ENCODE results near the gene RPS6KA2.

The RPS6KA2 gene

GRCh38 chr6:166379800-166380199 lies 247.3 kb downstream of the RPS6KA2 start:
- Histone ChIP-seq H4K91ac (ENCODE audit: low read depth, low read length) (no peak overlapping the region), H2BK5ac (ENCODE audit: low read depth, low read length, poor library complexity) (no peak overlapping the region), H3K79me2 (ENCODE audit: control insufficient read depth, insufficient read depth, low read length, poor library complexity) (no peaks in the 10 kb centered on the region), H4K8ac (ENCODE audit: low read depth, low read length) (no peak overlapping the region), H2BK120ac (ENCODE audit: insufficient read depth, low read length, poor library complexity) (no peak overlapping the region), H3K18ac (ENCODE audit: low read length) (no peak overlapping the region), H3K4me3 (ENCODE audit: low read depth, low read length) (no peak overlapping the region), H3K27me3 (ENCODE audit: insufficient read depth, low read length) (no peaks in the 10 kb centered on the region), H2AFZ (ENCODE audit: insufficient read depth, low read length, poor library complexity) (no peak overlapping the region), H2AK5ac (ENCODE audit: low read length) (no peak overlapping the region), H3K4ac (ENCODE audit: low read depth, low read length) (no peak overlapping the region), H3K4me1 (ENCODE audit: control insufficient read depth in 1 of 2, insufficient read depth in 2 of 2, low read length in 2 of 2) (peaks cover 0 to 4% of the 10 kb centered on the region in 2 experiments), H3K14ac (ENCODE audit: low read length) (no peak overlapping the region), H2BK12ac (ENCODE audit: low read length) (no peak overlapping the region), H3K23ac (ENCODE audit: low read length) (no peak overlapping the region), H3K4me2 (ENCODE audit: low read length) (no peak overlapping the region), H3K79me1 (ENCODE audit: low read length) (peaks cover 2% of the 10 kb centered on the region), H4K12ac (ENCODE audit: low read depth, low read length) (no peak overlapping the region), H3K9me3 (ENCODE audit: insufficient read depth, low read depth, low read length) (no peaks in the 10 kb centered on the region), H3K27ac (ENCODE audit: low read depth, low read length) (no peak overlapping the region), H3K36me3 (ENCODE audit: control insufficient read depth in 1 of 2, insufficient read depth in 2 of 2, low read length in 2 of 2) (no peaks in the 10 kb centered on the region), H3K9ac (ENCODE audit: low read length) (no peak overlapping the region)
- no peak for DNase-seq
- WGBS (ENCODE audit: extremely low coverage, insufficient coverage, insufficient read length), result no CpG with 5 or more reads among the region's 4 CpGs

- peaks cover 2% of the 10 kb centered on the region for H3K79me1 ChIP-seq (ENCODE audit: low read length)
- H3K4ac ChIP-seq (ENCODE audit: low read depth, low read length), result no peak overlapping the region
- no peak overlapping the region for H3K23ac ChIP-seq (ENCODE audit: low read length)
- H4K12ac ChIP-seq (ENCODE audit: low read depth, low read length), result no peak overlapping the region
- H2AFZ ChIP-seq (ENCODE audit: insufficient read depth, low read length, poor library complexity), result no peak overlapping the region
- no peak overlapping the region for H2BK120ac ChIP-seq (ENCODE audit: insufficient read depth, low read length, poor library complexity)
- no peaks in the 10 kb centered on the region for H3K36me3 ChIP-seq (ENCODE audit: control insufficient read depth in 1 of 2, insufficient read depth in 2 of 2, low read length in 2 of 2)
- H3K9ac ChIP-seq (ENCODE audit: low read length), result no peak overlapping the region
- no peaks in the 10 kb centered on the region for H3K9me3 ChIP-seq (ENCODE audit: insufficient read depth, low read depth, low read length)
- no peaks in the 10 kb centered on the region for H3K27me3 ChIP-seq (ENCODE audit: insufficient read depth, low read length)
- H2BK12ac ChIP-seq (ENCODE audit: low read length), result no peak overlapping the region
- H2AK5ac ChIP-seq (ENCODE audit: low read length), result no peak overlapping the region
- WGBS (ENCODE audit: extremely low coverage, insufficient coverage, insufficient read length), result no CpG with 5 or more reads among the region's 1 CpG
- no peak overlapping the region for H3K4me3 ChIP-seq (ENCODE audit: low read depth, low read length)
- H3K4me1 ChIP-seq (ENCODE audit: control insufficient read depth in 1 of 2, insufficient read depth in 2 of 2, low read length in 2 of 2), result peaks cover 0 to 4% of the 10 kb centered on the region in 2 experiments
- H3K4me2 ChIP-seq (ENCODE audit: low read length), result no peak overlapping the region
- H3K18ac ChIP-seq (ENCODE audit: low read length), result no peak overlapping the region
- no peak overlapping the region for H4K91ac ChIP-seq (ENCODE audit: low read depth, low read length)
- H3K14ac ChIP-seq (ENCODE audit: low read length), result no peak overlapping the region
- H2BK5ac ChIP-seq (ENCODE audit: low read depth, low read length, poor library complexity), result no peak overlapping the region
- no peak overlapping the region for H4K8ac ChIP-seq (ENCODE audit: low read depth, low read length)
- DNase-seq, result no peak
- H3K27ac ChIP-seq (ENCODE audit: low read depth, low read length), result no peak overlapping the region
- no peaks in the 10 kb centered on the region for H3K79me2 ChIP-seq (ENCODE audit: control insufficient read depth, insufficient read depth, low read length, poor library complexity)
Observed at GRCh38 chr6:166379103-166379586, 247.9 kb downstream of the RPS6KA2 start.

DNA sequence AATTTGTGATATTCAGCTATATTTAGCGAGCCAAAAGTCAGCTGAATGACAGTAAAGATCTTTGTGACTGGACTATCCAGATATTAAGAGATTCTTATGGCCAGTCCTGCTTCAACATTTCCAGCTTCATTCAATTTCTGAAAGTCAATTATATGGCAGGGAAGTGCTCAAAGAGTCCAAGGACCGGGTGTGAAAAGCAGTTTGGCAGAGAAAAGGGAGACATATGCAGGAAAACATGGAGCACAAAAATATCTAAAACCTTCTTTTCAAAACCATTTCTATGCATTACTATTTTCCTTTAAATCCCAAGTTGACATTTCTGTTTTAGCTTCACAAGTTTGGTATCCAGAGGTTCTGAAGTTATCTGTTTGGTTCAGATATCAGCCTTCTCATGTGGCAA lies 249.3 kb downstream of the RPS6KA2 start:
- Histone ChIP-seq H3K9ac (ENCODE audit: low read length) (no peak overlapping the region), H3K18ac (ENCODE audit: low read length) (no peak overlapping the region), H3K4me2 (ENCODE audit: low read length) (no peak overlapping the region), H4K91ac (ENCODE audit: low read depth, low read length) (no peak overlapping the region), H2AFZ (ENCODE audit: insufficient read depth, low read length, poor library complexity) (no peak overlapping the region), H2BK12ac (ENCODE audit: low read length) (no peak overlapping the region), H4K12ac (ENCODE audit: low read depth, low read length) (no peak overlapping the region), H2AK5ac (ENCODE audit: low read length) (no peak overlapping the region), H3K79me1 (ENCODE audit: low read length) (no peaks in the 10 kb centered on the region), H3K23ac (ENCODE audit: low read length) (no peak overlapping the region), H3K36me3 (ENCODE audit: control insufficient read depth in 1 of 2, insufficient read depth in 2 of 2, low read length in 2 of 2) (no peaks in the 10 kb centered on the region), H2BK120ac (ENCODE audit: insufficient read depth, low read length, poor library complexity) (no peak overlapping the region), H2BK5ac (ENCODE audit: low read depth, low read length, poor library complexity) (no peak overlapping the region), H3K9me3 (ENCODE audit: insufficient read depth, low read depth, low read length) (no peaks in the 10 kb centered on the region), H3K4me1 (ENCODE audit: control insufficient read depth in 1 of 2, insufficient read depth in 2 of 2, low read length in 2 of 2) (peaks cover 0 to 4% of the 10 kb centered on the region in 2 experiments), H3K4ac (ENCODE audit: low read depth, low read length) (no peak overlapping the region), H4K8ac (ENCODE audit: low read depth, low read length) (no peak overlapping the region), H3K27me3 (ENCODE audit: insufficient read depth, low read length) (no peaks in the 10 kb centered on the region), H3K79me2 (ENCODE audit: control insufficient read depth, insufficient read depth, low read length, poor library complexity) (no peaks in the 10 kb centered on the region), H3K27ac (ENCODE audit: low read depth, low read length) (no peak overlapping the region), H3K14ac (ENCODE audit: low read length) (no peak overlapping the region), H3K4me3 (ENCODE audit: low read depth, low read length) (no peak overlapping the region)
- no peak for DNase-seq
- no CpG with 5 or more reads among the region's 2 CpGs for WGBS (ENCODE audit: extremely low coverage, insufficient coverage, insufficient read length)

DNA sequence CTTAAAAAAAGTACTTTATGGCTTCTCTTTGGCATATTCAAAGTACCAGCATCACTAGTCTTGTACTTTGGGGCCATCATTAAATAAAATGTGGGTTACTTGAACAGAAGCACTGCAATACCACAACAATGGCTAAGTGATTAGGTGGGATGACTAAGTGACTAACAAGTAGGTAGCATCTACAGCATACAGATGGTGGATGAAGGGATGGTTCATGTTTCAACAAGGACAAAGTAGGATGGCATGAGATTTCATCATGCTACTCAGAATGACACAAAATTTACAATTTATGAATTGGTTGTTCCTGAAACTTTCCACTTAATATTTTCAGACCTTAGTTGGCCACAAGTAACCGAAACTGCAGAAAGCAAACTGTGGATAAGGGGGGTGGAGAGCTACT lies 252.0 kb downstream of the RPS6KA2 start:
- DNase-seq, result no peak
- H2AK5ac ChIP-seq (ENCODE audit: low read length), result no peak overlapping the region
- H2BK120ac ChIP-seq (ENCODE audit: insufficient read depth, low read length, poor library complexity), result no peak overlapping the region
- no peak overlapping the region for H3K18ac ChIP-seq (ENCODE audit: low read length)
- H3K4me2 ChIP-seq (ENCODE audit: low read length), result no peak overlapping the region
- no peaks in the 10 kb centered on the region for H3K9me3 ChIP-seq (ENCODE audit: insufficient read depth, low read depth, low read length)
- no peak overlapping the region for H2BK12ac ChIP-seq (ENCODE audit: low read length)
- no peak overlapping the region for H4K8ac ChIP-seq (ENCODE audit: low read depth, low read length)
- no peaks in the 10 kb centered on the region for H3K79me1 ChIP-seq (ENCODE audit: low read length)
- no peak overlapping the region for H3K4me3 ChIP-seq (ENCODE audit: low read depth, low read length)
- H3K27me3 ChIP-seq (ENCODE audit: insufficient read depth, low read length), result no peaks in the 10 kb centered on the region
- H3K36me3 ChIP-seq (ENCODE audit: control insufficient read depth in 1 of 2, insufficient read depth in 2 of 2, low read length in 2 of 2), result no peaks in the 10 kb centered on the region
- H3K79me2 ChIP-seq (ENCODE audit: control insufficient read depth, insufficient read depth, low read length, poor library complexity), result no peaks in the 10 kb centered on the region
- no peak overlapping the region for H3K27ac ChIP-seq (ENCODE audit: low read depth, low read length)
- no CpG with 5 or more reads among the region's 1 CpG for WGBS (ENCODE audit: extremely low coverage, insufficient coverage, insufficient read length)
- H3K23ac ChIP-seq (ENCODE audit: low read length), result no peak overlapping the region
- no peak overlapping the region for H3K9ac ChIP-seq (ENCODE audit: low read length)
- no peak overlapping the region for H2AFZ ChIP-seq (ENCODE audit: insufficient read depth, low read length, poor library complexity)
- no peak overlapping the region for H3K14ac ChIP-seq (ENCODE audit: low read length)
- H3K4me1 ChIP-seq (ENCODE audit: control insufficient read depth in 1 of 2, insufficient read depth in 2 of 2, low read length in 2 of 2), result no peaks in the 10 kb centered on the region
- H4K91ac ChIP-seq (ENCODE audit: low read depth, low read length), result no peak overlapping the region
- no peak overlapping the region for H3K4ac ChIP-seq (ENCODE audit: low read depth, low read length)
- H4K12ac ChIP-seq (ENCODE audit: low read depth, low read length), result no peak overlapping the region
- no peak overlapping the region for H2BK5ac ChIP-seq (ENCODE audit: low read depth, low read length, poor library complexity)
